Measurements from ENCODE around the gene ZSWIM7.

Gene ZSWIM7

GRCh38 chr17:15951368-15952047 is 48.0 kb downstream of the ZSWIM7 start:
- no peak for TF ChIP-seq CTCF (IDR thresholded peaks at IDR 0.05)
- DNase-seq (ENCODE audit: low spot score): no peak
- no peak overlapping the region for H3K4me3 ChIP-seq
- no peak overlapping the region for H3K27ac ChIP-seq

- no peak for TF ChIP-seq CTCF (IDR thresholded peaks at IDR 0.05)
- no peak overlapping the region for H3K27ac ChIP-seq
- no peak overlapping the region for H3K4me3 ChIP-seq
- DNase-seq (ENCODE audit: low spot score): no peak
These were observed 51.3 kb downstream of the ZSWIM7 start for GRCh38 chr17:15947976-15948752.

GRCh38 chr17:15947271-15947670 is 52.2 kb downstream of the ZSWIM7 start:
- DNase-seq (ENCODE audit: low spot score): no peak
- Histone ChIP-seq H3K4me3 (no peak overlapping the region), H3K27ac (no peak overlapping the region)
- TF ChIP-seq CTCF (IDR thresholded peaks at IDR 0.05): no peak

GRCh38 chr17:15946611-15947120 is 52.8 kb downstream of the ZSWIM7 start:
- no peak for TF ChIP-seq CTCF (IDR thresholded peaks at IDR 0.05)
- Histone ChIP-seq H3K27ac (no peak overlapping the region), H3K4me3 (no peak overlapping the region)
- no peak for DNase-seq (ENCODE audit: low spot score)

- H3K27ac ChIP-seq: no peak overlapping the region
- DNase-seq (ENCODE audit: low spot score): no peak
- TF ChIP-seq CTCF (IDR thresholded peaks at IDR 0.05): no peak
- peak overlapping the region; percentile 69 for H3K4me3 ChIP-seq
These were observed 53.8 kb downstream of the ZSWIM7 start for GRCh38 chr17:15945527-15946191.

GRCh38 chr17:15944759-15945526 is 54.6 kb downstream of the ZSWIM7 start, which contains the start of gene ADORA2B:
Gene ADORA2B (plus strand): TSS chr17:15945130. CDS start chr17:15945249, 119 bp downstream.
- no peak for TF ChIP-seq CTCF (IDR thresholded peaks at IDR 0.05)
- H3K27ac ChIP-seq: no peak within 1 kb of the TSS
- DNase-seq (ENCODE audit: low spot score): no peak

More at GRCh38 chr17:15944759-15945526, 54.6 kb downstream of the ZSWIM7 start, which contains the start of gene ADORA2B:
- H3K4me3 ChIP-seq: peak within 1 kb of the TSS; percentile 69
